ENCODE results near the gene BTF3L4. TPM values are rescaled to one million over a fixed set of nuclear protein-coding genes. Genes with fewer than 3 reads are reported as not detected.

BTF3L4 gene
- total RNA-seq, 1 experiment from 2014 or later, result 106 TPM

DNA sequence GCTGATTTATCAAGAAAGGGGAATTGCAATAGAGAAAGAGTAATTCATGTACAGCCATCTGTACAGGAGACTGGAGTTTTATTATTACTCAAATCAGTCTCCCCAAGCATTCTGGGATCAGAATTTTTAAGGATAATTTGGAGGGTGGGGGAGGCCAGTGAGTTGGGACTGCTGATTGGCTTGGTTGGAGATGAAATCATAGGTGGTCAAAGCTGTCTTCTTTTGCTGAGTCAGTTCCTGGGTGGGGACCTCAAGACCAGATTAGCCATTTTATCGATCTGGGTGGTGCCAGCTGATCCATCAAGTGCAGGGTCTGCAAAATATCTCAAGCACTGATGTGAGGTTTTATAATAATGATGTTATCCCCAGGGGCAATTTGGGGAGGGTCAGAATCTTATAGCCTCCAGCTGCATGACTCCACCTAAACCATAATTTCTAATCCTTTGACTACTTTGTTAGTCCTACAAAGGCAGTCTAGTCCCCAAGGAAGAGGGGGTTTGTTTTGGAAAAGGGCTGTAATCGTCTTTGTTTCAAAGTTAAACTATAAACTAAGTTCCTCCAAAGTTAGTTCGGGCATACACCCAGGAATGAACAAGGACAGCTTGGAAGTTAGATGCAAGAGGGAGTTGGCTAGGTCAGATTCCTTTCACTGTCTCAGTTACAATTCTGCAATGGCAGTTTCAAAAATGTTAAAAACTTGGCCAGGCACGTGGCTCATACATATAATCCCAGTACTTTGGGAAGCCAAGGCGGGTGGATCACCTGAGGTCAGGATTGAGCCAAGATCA, 48.7 kb upstream of the BTF3L4 start:
- Histone ChIP-seq H3K56ac (ENCODE audit: insufficient read length, low read depth, low read length) (no peak overlapping the region), H3K23ac (ENCODE audit: insufficient read length, low read depth, low read length) (no peak overlapping the region), H3K4me2 (ENCODE audit: insufficient read depth, insufficient read length, low read length) (no peak overlapping the region), H4K5ac (ENCODE audit: insufficient read length, low read depth, low read length) (no peak overlapping the region), H2BK120ac (ENCODE audit: low read depth, low read length, poor library complexity, severe bottlenecking) (no peak overlapping the region), H3K27ac (ENCODE audit: insufficient read length, low read depth, low read length) (no peak overlapping the region), H2AFZ (ENCODE audit: low read length) (no peak overlapping the region), H2BK12ac (ENCODE audit: insufficient read length, low read depth, low read length) (no peak overlapping the region), H3K27me3 (ENCODE audit: insufficient read depth, low read length) (no peaks in the 10 kb centered on the region), H2AK5ac (ENCODE audit: insufficient read length, low read length) (no peak overlapping the region), H3K4ac (ENCODE audit: low read depth, low read length) (no peak overlapping the region), H3K79me2 (ENCODE audit: insufficient read depth, low read length) (no peaks in the 10 kb centered on the region), H3K4me1 (ENCODE audit: insufficient read depth, low read length) (peaks cover 13% of the 10 kb centered on the region; the same call in 1 of the 2 replicates), H3K14ac (ENCODE audit: insufficient read depth, low read length) (no peak overlapping the region), H2BK15ac (ENCODE audit: low read depth, low read length) (no peak overlapping the region), H3K79me1 (ENCODE audit: insufficient read depth, low read depth, low read length, poor library complexity, severe bottlenecking) (no peaks in the 10 kb centered on the region), H4K91ac (ENCODE audit: insufficient read length, low read depth, low read length) (no peak overlapping the region), H2BK5ac (ENCODE audit: insufficient read length, low read length) (no peak overlapping the region), H3K9me3 (ENCODE audit: control insufficient read depth, low read depth, low read length) (no peaks in the 10 kb centered on the region), H3K23me2 (ENCODE audit: insufficient read length, low read depth, low read length, poor library complexity, severe bottlenecking) (no peaks in the 10 kb centered on the region), H4K8ac (replicated peaks; ENCODE audit: insufficient read length, low read depth, low read length) (no peak overlapping the region), H2BK20ac (ENCODE audit: low read depth, low read length, poor library complexity, severe bottlenecking) (no peak overlapping the region), H3T11ph (ENCODE audit: low read length) (no peak overlapping the region), H3K18ac (ENCODE audit: insufficient read length, low read depth, low read length) (peak overlapping the region; percentile 17), H3K9ac (ENCODE audit: extremely low read depth, insufficient read length, low read length) (no peak overlapping the region), H4K20me1 (ENCODE audit: control insufficient read depth, insufficient read depth, insufficient read length) (no peaks in the 10 kb centered on the region)
- no peak for TF ChIP-seq CTCF (conservative IDR thresholded peaks at IDR 0.05)
- Mint-ChIP-seq H3K4me3 (peak overlapping the region; percentile 44 to 46; a peak in 4 of 5 replicates), H3K27me3 (ENCODE audit: low read depth) (no peaks in the 10 kb centered on the region), H3K4me1 (peaks cover 32 to 37% of the 10 kb centered on the region in 2 experiments), H3K27ac (peak overlapping the region; percentile 85 to 98 (median 92)), H3K36me3 (ENCODE audit: insufficient read depth in 1 of 3, low read depth in 3 of 3) (0 out of 7 replicates have a peak, but pooled peaks cover 0 to 3% (median 0%) of the 10 kb centered on the region in 3 experiments), H3K9me3 (0 out of 5 replicates have a peak, but pooled peaks cover 0 to 3% of the 10 kb centered on the region in 2 experiments)
- WGBS (ENCODE audit: extremely low coverage, insufficient read length, low lambda C conversion rate), result no CpG with 5 or more reads among the region's 5 CpGs
- no peak for DNase-seq

All from H9 (cell line).